MV-4-11 (cell line): ENCODE measurements around the gene ZMAT3.

Experiments used
- DNase-seq: peaks from one replicate; lab custom pipeline; 2025; lab: John Stamatoyannopoulos, UW

The ZMAT3 gene

DNA sequence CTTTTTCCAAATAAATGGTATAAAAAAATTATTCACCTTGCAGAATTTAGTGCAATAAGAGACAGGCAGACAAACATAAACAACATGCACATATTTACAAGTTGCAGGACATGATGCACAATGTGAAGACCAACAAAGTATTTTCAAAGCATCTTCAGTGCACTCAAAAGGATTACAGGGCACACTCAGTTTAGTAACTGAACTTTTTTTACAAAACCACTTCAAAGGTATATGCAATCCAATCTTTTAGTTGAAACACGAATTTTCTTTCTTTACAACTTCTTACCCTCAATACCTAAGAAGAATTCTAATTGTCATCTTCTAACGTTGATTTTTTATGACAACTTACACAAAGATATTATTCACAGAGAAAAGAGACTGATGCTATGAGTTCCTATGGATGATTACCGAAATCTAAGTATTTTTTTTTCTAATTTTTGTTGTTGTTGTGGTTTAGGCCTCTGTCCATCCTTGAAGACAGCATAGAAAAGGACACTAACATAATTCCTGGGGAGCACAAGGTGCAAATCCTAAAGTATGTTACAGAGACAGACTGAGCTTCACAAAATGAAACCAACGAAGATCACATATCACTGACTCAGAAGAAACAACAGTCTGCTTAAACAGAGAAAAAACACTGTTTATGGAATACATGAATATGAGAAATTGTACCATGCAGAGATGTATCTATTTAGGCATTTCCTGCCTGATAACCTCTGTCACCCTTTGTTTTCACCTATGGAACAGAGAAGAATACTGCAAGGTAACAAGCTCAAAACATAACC lies 50.3 kb downstream of the ZMAT3 start:
- no peak for DNase-seq

DNA sequence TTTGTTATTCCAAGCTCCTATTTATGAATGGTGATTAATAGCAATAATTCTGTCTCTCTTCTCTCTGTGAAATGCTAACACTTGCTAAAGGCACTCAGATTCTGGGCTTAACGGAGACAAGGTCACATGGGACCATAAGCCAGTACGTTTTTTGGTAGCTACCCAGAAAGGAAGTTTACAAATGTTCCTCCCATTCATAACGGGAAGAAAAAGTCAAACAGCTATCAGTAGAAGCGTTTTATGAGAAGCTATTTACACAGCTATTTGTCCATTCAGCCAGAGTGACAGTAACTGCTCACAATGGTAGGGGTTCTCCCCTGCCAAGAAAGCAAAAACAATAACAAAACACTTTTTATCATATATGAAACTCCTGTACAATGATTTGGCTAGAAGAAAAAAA lies 51.5 kb downstream of the ZMAT3 start:
- DNase-seq, result no peak

DNA sequence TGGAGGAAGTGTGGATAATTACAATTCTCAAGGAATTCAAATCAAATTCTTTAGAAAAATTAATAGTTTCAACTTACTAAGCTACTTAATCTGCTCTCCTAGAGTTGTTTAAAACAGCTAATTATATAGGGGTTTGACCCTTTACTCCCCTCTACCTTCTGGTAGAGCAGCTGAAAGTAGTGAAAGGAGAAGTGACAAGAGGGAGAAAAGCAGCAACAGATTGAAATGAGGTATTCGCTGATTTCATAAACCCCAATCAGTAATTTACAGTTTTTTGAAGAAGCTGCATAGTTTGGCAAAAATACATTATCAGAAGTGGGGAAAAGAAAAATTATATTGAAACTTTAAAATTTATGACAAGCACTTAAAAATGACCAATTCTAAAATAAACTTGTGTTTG lies 52.8 kb downstream of the ZMAT3 start:
- DNase-seq, result no peak

DNA sequence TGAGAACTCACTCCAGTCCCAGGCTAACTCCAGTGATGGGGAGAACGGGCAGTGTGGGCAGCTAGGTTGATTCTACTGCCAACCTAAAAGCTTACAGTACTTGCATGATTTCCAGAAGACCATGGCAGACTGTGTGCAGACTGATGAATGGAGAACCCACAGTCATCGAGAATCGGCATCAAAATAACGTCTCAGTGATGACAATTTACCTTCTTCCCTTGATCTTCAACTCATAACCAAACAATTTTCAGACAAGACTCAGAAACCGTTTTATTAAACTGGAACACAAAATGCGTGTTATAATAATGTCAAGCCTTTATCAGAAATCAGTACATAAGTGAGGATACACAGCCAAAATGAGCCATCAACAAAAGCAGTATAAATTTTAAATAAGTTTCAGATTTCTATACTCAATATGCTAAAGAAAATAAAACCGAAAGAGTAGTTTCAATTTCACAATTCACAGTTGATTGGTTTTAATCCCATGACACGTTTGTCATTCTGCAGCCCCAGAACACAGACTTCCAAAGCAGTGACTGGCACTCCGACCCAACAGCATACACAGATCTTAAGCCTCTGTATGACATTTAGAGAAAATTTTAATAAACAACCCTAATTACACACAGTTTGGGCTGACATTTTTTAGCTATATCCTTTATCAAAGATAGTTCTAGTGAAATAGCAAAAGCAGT lies 54.5 kb downstream of the ZMAT3 start:
- peak; percentile 29 for DNase-seq

DNA sequence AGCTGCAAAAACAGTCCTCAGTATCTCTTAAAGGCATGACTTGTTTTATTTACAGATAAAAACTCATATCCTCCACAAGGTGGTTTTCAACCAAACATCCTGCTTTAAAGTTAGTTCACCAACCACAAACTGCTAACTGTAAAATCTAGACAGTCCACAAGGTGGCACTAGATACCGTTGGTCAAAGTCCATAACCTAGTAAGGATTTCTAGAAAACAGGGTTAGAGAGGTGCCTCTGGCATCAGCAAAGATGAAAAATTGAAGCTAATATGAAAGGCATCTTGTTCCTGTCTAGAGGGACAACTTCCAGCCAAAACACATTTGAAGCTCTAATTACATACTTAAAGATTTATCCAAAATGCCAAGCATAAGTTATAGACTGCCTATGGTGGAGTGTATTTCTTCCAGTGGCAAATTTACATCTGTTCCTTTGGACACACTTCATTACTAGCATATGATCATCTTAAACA lies 56.0 kb downstream of the ZMAT3 start:
- peak; percentile 72 for DNase-seq

DNA sequence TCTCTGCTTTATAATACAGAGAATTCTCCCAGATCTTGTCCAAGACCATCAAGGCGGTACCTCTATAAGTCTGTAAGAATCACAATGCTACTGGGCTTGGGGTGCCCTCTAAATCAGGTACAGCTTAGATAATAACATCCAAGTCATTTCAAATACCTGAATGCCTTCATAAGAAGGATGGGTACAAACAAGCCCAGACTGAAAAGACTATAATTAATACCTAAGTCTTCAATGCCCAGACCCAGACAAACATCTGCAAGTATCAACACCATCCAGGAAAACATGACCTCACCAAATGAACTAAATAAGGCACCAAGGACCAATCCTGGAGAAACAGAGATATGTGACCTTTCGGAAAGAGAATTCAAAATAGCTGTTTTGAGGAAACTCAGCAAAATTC lies 65.9 kb downstream of the ZMAT3 start:
- DNase-seq, result no peak

DNA sequence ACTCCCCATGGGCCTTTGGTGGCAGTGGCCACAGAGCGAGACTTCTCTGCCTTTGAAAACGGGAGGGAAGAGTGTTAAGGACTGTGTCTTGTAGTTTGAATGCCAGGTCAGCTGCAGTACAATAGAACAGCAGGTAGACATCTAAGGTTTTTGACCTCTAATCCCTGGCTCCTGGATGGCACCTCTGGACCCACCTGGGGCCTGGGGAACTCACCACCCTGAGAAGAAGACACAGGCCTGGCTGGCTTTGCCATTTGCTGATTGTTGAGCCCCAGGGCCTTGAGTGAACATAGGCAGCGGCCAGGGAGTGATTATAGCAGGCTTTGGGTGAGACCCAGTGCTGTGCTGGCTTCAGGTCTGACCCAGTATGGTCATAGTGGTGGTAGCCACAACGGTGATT lies 66.4 kb downstream of the ZMAT3 start:
- no peak for DNase-seq

DNA sequence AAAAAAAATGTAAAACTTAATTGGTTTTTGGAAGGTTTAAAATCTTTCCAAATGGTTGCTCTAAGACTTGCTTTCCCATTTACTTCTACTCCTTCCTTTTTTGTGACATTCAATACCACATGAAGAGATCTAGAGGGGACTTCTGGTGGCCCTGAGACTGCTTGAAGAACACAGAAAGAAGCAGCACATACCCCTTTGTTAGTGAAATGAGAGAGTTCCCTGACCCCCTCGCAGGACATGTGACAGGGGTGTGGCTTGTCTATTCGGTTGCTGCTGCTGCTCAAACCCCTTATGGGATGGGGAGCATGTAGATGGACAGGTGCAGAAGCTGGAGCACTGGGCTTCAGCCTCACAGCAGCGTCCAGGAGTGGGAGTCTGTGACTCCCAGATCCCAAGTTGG lies 71.0 kb downstream of the ZMAT3 start:
- no peak for DNase-seq

DNA sequence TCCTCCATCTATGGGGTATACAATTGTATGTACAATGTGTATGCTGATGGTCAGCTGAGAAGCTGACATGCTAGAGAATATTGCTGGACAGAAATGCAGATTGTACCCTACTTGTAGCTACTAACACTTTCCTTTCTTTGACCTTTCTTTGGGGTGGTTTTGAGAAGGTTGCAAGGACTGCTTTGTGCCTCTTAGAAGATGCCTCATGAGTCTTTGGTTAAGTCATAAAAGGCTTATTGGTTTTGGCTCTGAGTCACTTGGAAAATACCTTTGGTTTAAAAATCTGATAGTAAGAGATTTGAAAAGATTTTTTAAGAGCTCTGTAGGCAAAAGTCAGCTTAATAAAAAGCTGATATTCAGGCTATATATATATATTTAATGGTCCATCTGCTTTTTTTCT lies 71.5 kb downstream of the ZMAT3 start:
- no peak for DNase-seq

DNA sequence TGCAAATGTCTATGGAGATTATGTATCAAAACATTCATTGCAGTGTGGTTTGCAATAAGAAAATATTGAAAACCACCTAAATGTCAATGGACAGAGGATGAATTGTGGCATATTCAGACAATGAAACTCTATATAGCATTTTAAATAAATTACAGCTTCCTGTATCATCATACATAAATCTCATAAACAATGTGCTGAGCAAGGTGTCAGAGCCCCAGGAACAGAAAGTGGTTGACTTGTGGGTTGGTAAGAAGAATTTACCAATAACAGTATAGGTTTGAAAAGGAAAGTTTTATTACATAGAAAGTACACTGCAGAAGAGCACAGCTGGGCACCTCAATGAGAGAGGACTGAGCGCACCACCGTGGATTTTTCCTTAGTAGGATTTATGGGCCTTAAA lies 75.2 kb downstream of the ZMAT3 start:
- no peak for DNase-seq

DNA sequence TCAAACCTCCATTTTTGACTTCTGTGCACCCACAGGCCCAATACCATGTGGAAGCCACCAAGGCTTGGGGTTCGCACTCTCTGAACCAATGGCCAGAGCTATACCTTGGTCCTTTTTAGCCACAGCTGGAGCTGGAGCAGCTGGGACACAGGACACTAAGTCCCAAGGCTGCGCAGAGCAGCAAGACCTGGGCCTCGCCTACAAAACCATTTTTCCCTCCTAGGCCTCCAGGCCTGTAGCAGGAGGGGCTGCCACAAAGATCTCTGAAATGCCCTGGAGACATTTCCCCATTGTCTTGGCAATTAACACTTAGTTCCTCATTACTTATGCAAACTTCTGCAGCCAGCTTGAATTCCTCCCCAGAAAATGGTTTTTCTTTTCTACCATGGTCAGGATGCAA lies 81.3 kb downstream of the ZMAT3 start:
- no peak for DNase-seq

DNA sequence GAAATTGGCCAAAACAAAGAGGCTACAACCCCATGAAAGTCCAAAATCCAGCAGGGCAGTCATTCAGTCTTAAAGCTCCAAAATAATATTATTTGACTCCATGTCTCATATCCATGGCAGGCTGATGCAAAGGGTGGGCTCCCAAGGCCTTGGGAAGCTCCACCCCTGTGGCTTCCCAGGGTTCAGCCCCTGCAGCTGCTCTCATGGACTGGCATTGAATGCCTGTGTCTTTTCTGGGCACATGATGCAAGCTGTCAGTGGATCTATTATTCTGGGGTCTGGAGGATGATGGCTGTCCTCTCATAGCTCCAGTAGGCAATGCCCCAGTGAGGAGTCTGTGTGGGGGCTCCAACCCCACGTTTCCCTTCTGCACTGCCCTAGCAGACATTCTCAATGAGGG lies 81.8 kb downstream of the ZMAT3 start:
- DNase-seq, result no peak

DNA sequence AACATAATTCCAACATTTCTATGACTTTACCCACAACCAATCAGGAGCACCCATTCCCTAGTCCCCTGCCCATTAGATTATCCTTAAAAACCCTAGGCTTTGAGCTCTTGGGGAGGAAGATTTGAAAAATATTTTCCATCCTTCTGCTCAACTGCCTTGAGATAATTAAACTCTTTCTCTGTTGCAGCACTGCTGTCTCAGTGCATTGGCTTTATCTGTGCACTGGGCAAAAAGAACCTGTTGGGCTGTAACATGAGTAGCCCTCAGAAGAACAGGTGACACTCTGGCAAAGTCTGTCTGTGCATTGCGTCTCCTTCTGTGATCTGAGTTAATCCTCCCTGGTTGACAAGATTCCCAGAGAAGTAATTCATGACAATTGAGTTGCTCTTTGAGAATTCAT lies 83.9 kb downstream of the ZMAT3 start:
- no peak for DNase-seq

DNA sequence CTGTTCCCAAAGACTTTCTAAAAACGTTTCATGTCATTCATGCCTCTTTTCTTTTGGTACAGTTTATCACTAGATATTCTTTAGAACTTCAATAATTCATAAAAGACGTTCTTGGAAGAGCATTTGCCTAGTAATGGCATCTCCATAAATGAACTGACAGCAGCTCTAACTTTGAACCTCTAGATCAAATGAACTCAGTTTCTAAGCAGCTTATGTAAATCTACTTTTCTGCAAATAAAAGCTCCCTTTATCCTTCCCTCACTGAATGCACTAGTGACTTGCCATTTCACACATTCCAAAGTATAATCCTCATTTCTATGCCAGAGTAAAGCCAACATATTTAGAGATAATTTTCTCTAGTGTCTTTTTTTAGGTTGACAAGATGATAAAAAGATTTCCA lies 85.2 kb downstream of the ZMAT3 start:
- no peak for DNase-seq

DNA sequence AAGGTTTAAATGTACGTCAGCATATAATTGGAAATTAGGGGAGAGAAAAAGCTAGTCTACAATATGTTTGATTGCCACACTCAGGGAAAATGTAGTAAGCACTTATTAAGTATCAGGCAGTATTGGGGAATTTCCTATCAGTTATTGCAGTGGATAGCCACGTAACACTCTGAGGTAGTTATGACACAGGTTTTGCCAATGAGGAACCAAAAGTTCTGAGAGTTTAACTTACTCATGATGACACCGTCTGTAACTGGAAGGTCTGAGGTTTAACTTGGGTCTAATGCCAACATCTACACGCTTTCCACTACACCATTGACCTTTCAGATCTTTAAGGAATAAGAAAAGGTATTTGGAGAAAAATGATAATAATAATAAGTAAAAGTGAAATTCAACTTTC lies 89.5 kb downstream of the ZMAT3 start:
- DNase-seq, result peak; percentile 8

DNA sequence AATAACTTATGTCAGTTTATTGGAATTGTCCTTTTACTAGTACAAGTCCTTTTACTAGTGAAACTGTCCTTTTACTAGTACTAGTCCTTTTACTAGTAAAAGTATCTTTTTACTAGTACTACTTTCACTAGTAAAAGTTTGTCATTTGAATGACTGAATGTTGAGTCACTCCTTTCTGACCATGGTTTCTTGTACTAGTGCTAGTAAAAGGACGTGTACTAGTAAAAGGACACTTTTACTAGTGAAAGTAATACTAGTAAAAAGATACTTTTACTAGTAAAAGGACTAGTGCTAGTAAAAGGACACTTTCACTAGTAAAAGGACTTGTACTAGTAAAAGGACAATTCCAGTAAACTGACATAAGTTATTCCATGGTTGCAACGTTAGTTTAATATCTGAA lies 96.3 kb downstream of the ZMAT3 start:
- DNase-seq, result no peak

DNA sequence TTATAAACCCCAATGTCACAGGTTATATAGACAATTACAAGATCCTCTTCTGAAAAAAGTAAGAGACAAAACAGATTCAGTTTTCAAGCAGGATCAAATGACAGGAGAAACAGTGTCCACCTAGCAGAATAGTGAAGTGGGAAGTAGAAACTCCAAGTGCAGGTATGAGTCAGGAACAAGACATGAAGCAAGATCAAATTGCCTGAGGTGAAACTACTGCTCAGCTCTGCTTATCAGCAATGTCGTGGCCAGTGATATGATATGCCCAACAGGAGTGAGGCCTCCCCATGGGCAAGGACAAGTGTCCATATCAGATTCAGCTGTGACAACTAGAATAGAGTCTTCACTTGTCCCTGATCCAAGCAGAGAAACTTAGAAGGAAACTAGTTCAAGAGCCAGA lies 100.0 kb downstream of the ZMAT3 start:
- DNase-seq, result no peak

DNA sequence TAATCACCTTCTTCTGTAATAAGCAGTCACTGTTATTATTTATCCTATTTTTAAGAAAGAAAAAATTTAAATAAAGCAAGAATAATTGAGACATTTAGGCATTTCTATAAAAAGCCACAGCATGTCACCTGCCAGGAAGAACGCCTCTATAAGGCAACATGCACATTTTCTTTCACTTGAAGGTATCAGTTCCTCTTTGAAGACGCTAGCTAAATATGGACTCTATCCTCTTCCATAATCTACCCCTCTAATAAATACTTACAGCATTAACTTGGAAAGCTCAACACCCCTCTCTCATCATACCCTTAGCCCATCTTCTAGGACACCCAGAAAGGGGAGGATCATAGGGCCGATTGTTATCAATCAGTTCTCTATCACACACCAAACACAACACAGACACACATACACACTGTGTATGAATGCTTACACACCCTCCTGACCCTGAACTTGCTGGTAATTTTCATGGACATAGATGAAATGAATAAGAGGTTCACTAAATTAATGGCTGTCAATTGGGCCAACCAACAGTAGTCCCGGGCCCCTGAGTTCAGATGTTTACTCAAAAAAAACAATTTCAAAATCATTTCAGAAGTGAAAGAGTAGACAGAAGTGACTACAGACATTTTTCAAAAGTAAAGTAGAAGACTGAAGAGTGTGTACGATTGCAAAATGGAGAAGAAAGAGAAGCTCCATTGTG lies 102.5 kb downstream of the ZMAT3 start:
- peak; percentile 3 for DNase-seq
